ENCODE results near the gene IGFLR1. TPM values are rescaled to one million over a fixed set of nuclear protein-coding genes. Genes with fewer than 3 reads are reported as not detected.

IGFLR1 gene
- total and polyA plus RNA-seq, 9 of the 15 experiments (the other 6 are each of a cell fraction or from before 2014, with no cell fraction given), result 1.0 to 14.3 (median 4.6) TPM

- no peak for TF ChIP-seq ZNF407 (IDR thresholded peaks at IDR 0.05; ENCODE audit: low read depth)
These were observed 46.1 kb upstream of the IGFLR1 start (continued) for GRCh38 chr19:35788205-35788960.
